A549 (cell line): ENCODE results near the gene SMU1. TPM values are rescaled to one million over a fixed set of nuclear protein-coding genes. Genes with fewer than 3 reads are reported as not detected.

Source experiments
- ATAC-seq, 2 experiments: fragments of 200-7000 bp in 1 of 2; fragments of >200 bp in 1 of 2; cut with Nextera tagmentation in 1 of 2; cut with Tn5 transposase in 1 of 2; 3 replicates each; pipeline versions ENCODE4 v1.8.0 to v1.9.1; 2018 to 2020; ENCODE audit warnings: mild to moderate bottlenecking in 1 of 2, moderate library complexity in 1 of 2
- CTCF ChIA-PET: fragments of 300-600 bp; sonication (Branson Sonifier 250); formaldehyde crosslinking; extraction: SDS; loops from one replicate; lab custom pipeline; 2021; ENCODE audit warnings: antibody characterized with exemption, inconsistent platforms; lab: Yijun Ruan, JAX
- POLR2A ChIA-PET: fragments of 350-600 bp; formaldehyde crosslinking; extraction: SDS; loops from one replicate; lab custom pipeline; 2021; ENCODE audit warnings: antibody characterized with exemption, inconsistent platforms; lab: Yijun Ruan, JAX
- DNase-seq, 2 experiments: peaks; one replicate each; pipeline versions ENCODE4 v3.0.0 to v3.0.0-alpha.2; 2011 to 2016; ENCODE audit warnings: low read depth in 1 of 2, low spot score in 1 of 2
- FAIRE-seq: peaks from 2 replicates; lab custom pipeline; 2011; peaks lifted over from hg19 to GRCh38; lab: Jason Lieb, UNC
- H3K27ac ChIP-seq, 2 experiments: fragments of >200 bp; sonication (Bioruptor Twin); formaldehyde crosslinking; 3 replicates each; pipeline ENCODE4 v1.5.1; 2016 to 2017
- H3K4me1 ChIP-seq: fragments of >200 bp; sonication (Bioruptor Twin); formaldehyde crosslinking; 3 replicates; pipeline ENCODE4 v1.6.1; 2016
- H3K4me2 ChIP-seq: fragments of >200 bp; sonication (Bioruptor Twin); formaldehyde crosslinking; 3 replicates; pipeline ENCODE4 v1.6.1; 2016
- H3K4me3 ChIP-seq: fragments of >200 bp; sonication (Bioruptor Twin); formaldehyde crosslinking; 3 replicates; pipeline ENCODE4 v1.5.1; 2016
- H3K9me3 ChIP-seq: fragments of >200 bp; sonication (Bioruptor Twin); formaldehyde crosslinking; 3 replicates; pipeline ENCODE4 v1.6.1; 2016
- BCL3 ChIP-seq: fragments of >200 bp; sonication (Bioruptor Twin); formaldehyde crosslinking; IDR thresholded peaks from 3 replicates; pipeline ENCODE4 v1.6.1; 2016
- CEBPB ChIP-seq, 2 experiments: fragments of >200 bp in 1 of 2; sonication (Bioruptor Twin) in 1 of 2; formaldehyde crosslinking in 1 of 2; IDR thresholded peaks; 2 replicates each; pipeline ENCODE4 v1.6.1; 2012 to 2016
- CHD2 ChIP-seq: fragments of 150-350 bp; IDR thresholded peaks from 2 replicates; pipeline ENCODE4 v1.6.1; 2014; ENCODE audit warnings: low read length; ENCODE audit not compliant: partially characterized antibody
- EHMT2 ChIP-seq: fragments of 200-600 bp; sonication (generic); IDR thresholded peaks from 2 replicates; pipeline ENCODE4 v1.6.1; 2016; ENCODE audit warnings: antibody characterized with exemption, low read depth, mild to moderate bottlenecking, moderate library complexity
- HDAC2 ChIP-seq: fragments of 200-600 bp; sonication (generic); IDR thresholded peaks from 2 replicates; pipeline ENCODE4 v1.6.1; 2016
- HEYL ChIP-seq: fragments of 250-450 bp; sonication (Bioruptor Pico); IDR thresholded peaks from 2 replicates; pipeline ENCODE4 v1.8.0; 2021; ENCODE audit warnings: mild to moderate bottlenecking, moderate library complexity
- HMGXB4 ChIP-seq: fragments of 250-450 bp; sonication (Bioruptor Pico); IDR thresholded peaks from 2 replicates; pipeline ENCODE4 v1.5.0; 2021; ENCODE audit warnings: mild to moderate bottlenecking, moderate library complexity, borderline replicate concordance
- JUNB ChIP-seq: fragments of >200 bp; sonication (Bioruptor Twin); formaldehyde crosslinking; IDR thresholded peaks from 2 replicates; pipeline ENCODE4 v1.6.1; 2016
- KDM1A ChIP-seq: fragments of 200-600 bp; sonication (generic); IDR thresholded peaks from 2 replicates; pipeline ENCODE4 v1.6.1; 2016; ENCODE audit warnings: low read depth, mild to moderate bottlenecking
- MAX ChIP-seq: IDR thresholded peaks from 2 replicates; pipeline ENCODE4 v1.6.1; 2012
- MAZ ChIP-seq: fragments of 150-350 bp; IDR thresholded peaks from 2 replicates; pipeline ENCODE4 v1.6.1; 2014; ENCODE audit warnings: antibody characterized with exemption, low read depth, low read length, borderline replicate concordance
- NFE2L2 ChIP-seq: fragments of 150-350 bp; conservative IDR thresholded peaks from 2 replicates; pipeline ENCODE4 v1.6.1; 2014; ENCODE audit warnings: low read length
- NPAS2 ChIP-seq: fragments of 250-450 bp; sonication (Bioruptor Pico); IDR thresholded peaks from 2 replicates; pipeline ENCODE4 v1.8.0; 2022; ENCODE audit warnings: mild to moderate bottlenecking, moderate library complexity, borderline replicate concordance
- PHF8 ChIP-seq: fragments of 200-600 bp; sonication (generic); IDR thresholded peaks from 2 replicates; pipeline ENCODE4 v1.6.1; 2016; ENCODE audit warnings: low read depth, mild to moderate bottlenecking, antibody characterized with exemption, moderate library complexity, borderline replicate concordance
- RAD21 ChIP-seq, 2 experiments: fragments of >200 bp in 1 of 2; sonication (Bioruptor Twin) in 1 of 2; formaldehyde crosslinking in 1 of 2; IDR thresholded peaks in 1 of 2; conservative IDR thresholded peaks in 1 of 2; 2 replicates in 1 of 2; 3 replicates in 1 of 2; pipeline ENCODE4 v1.6.1; 2012 to 2018; ENCODE audit warnings: inconsistent platforms in 1 of 2
- RARB ChIP-seq: fragments of 250-450 bp; sonication (Bioruptor Pico); IDR thresholded peaks from 2 replicates; pipeline ENCODE4 v1.8.0; 2021; ENCODE audit warnings: mild to moderate bottlenecking, moderate library complexity
- SMC3 ChIP-seq: fragments of >200 bp; sonication (Bioruptor Twin); formaldehyde crosslinking; IDR thresholded peaks from 3 replicates; pipeline ENCODE4 v1.6.1; 2018; ENCODE audit warnings: inconsistent platforms
- USF2 ChIP-seq: fragments of 450-650 bp; IDR thresholded peaks from 2 replicates; pipeline ENCODE4 v1.6.1; 2014; ENCODE audit warnings: antibody characterized with exemption
- ZC3H11A ChIP-seq: fragments of 450-650 bp; IDR thresholded peaks from 2 replicates; pipeline ENCODE4 v1.6.1; 2014; ENCODE audit warnings: antibody characterized with exemption, mild to moderate bottlenecking
- ZFP36 ChIP-seq: fragments of 450-650 bp; IDR thresholded peaks from 2 replicates; pipeline ENCODE4 v1.6.1; 2014; ENCODE audit warnings: borderline replicate concordance; ENCODE audit not compliant: partially characterized antibody
- ZNF302 ChIP-seq: fragments of 250-450 bp; sonication (Bioruptor Pico); IDR thresholded peaks from 2 replicates; pipeline ENCODE4 v1.9.0; 2021; ENCODE audit warnings: inconsistent platforms, mild to moderate bottlenecking, moderate library complexity
- ZSCAN20 ChIP-seq: fragments of 250-450 bp; sonication (Bioruptor Pico); IDR thresholded peaks from 2 replicates; pipeline ENCODE4 v1.8.0; 2022; ENCODE audit warnings: mild to moderate bottlenecking, moderate library complexity
- WGBS: methylation state at CpG from one replicate; pipeline ENCODE4 v1.1.6; 2017; ENCODE audit errors: missing lambda C conversion rate; 5-methylcytosine and 5-hydroxymethylcytosine counted together
- polyA plus RNA-seq, 4 experiments: library from polyadenylated mRNA; depleted of rRNA in 3 of 4; stranded (reverse); fragments of >200 nt; fragmentation: RNase III in 1 of 4; extraction: RNeasy Plus Mini Kit Qiagen cat#74134 plus additional on column Dnase treatment in 1 of 4; gene quantifications; 2 replicates in 3 of 4; 3 replicates in 1 of 4; pipeline ENCODE4 v1.2.3, GENCODE V29; 2011 to 2017

SMU1 gene
- polyA plus RNA-seq, 2 of the 4 experiments (the other 2 are of a cell fraction) = 25.0 to 26.0 TPM

GRCh38 chr9:33049680-33050361, 26.7 kb downstream of the SMU1 start:
- Histone ChIP-seq H3K4me2 (no peak overlapping the region), H3K9me3 (no peaks in the 10 kb centered on the region), H3K27ac (no peak overlapping the region), H3K4me3 (no peak overlapping the region), H3K4me1 (no peaks in the 10 kb centered on the region)
- FAIRE-seq = no peak
- POLR2A ChIA-PET = no interaction called here
- no peak for ATAC-seq
- 100% methylated on average over 2 of the region's 2 CpGs for WGBS
- CTCF ChIA-PET = no interaction called here
- TF ChIP-seq ZSCAN20 (CRISPR knock-in tag) = no peak
- TF ChIP-seq MAZ = no peak
- TF ChIP-seq HEYL = no peak
- TF ChIP-seq USF2 = no peak
- no peak for TF ChIP-seq EHMT2
- TF ChIP-seq NFE2L2 = no peak
- TF ChIP-seq RARB (CRISPR knock-in tag) = no peak
- no peak for TF ChIP-seq HDAC2
- TF ChIP-seq CHD2 = no peak
- TF ChIP-seq SMC3 = no peak
- TF ChIP-seq CEBPB (IDR thresholded peaks at IDR 0.05) = no peak
- no peak for TF ChIP-seq JUNB
- no peak for TF ChIP-seq BCL3
- no peak for TF ChIP-seq NPAS2 (CRISPR knock-in tag)
- TF ChIP-seq ZFP36 = no peak
- no peak for TF ChIP-seq MAX
- TF ChIP-seq ZNF302 (CRISPR knock-in tag) = no peak
- no peak for TF ChIP-seq PHF8
- TF ChIP-seq KDM1A = no peak
- no peak for TF ChIP-seq RAD21 (conservative IDR thresholded peaks at IDR 0.05 in 1 of 2, IDR thresholded peaks at IDR 0.05 in 1 of 2)
- no peak for DNase-seq

GRCh38 chr9:33048054-33048465, 28.4 kb downstream of the SMU1 start:
- POLR2A ChIA-PET = interaction anchor here (1.7 kb wide), 1 partner anchor 23 kb away, joined by 6 read pairs; the partner anchor contains the start of gene DNAJA1
- FAIRE-seq = no peak

More at GRCh38 chr9:33048054-33048465, 28.4 kb downstream of the SMU1 start:
- no peak overlapping the region for H3K4me3 ChIP-seq
- TF ChIP-seq ZFP36 (no peak), HMGXB4 (CRISPR knock-in tag) (no peak), ZC3H11A (no peak)
- peaks cover 7% of the 10 kb centered on the region for H3K4me1 ChIP-seq
- H3K4me2 ChIP-seq = no peak overlapping the region
- no peak overlapping the region for H3K27ac ChIP-seq
- WGBS = 91% methylated on average over 2 of the region's 2 CpGs
- ATAC-seq (no peak), DNase-seq (no peak)
- CTCF ChIA-PET = interaction anchor here (0.9 to 1.1 kb wide), 3 partner anchors 11 to 34 kb away, joined by 3 read pairs; no protein-coding TSS in a partner anchor
- H3K9me3 ChIP-seq = no peaks in the 10 kb centered on the region
